Inflammatory macrophage (primary cell): ENCODE results near the gene SLC50A1.
"Not testable (repeated sequence)": the region's sequence is repeated elsewhere in the genome, so short reads cannot be mapped to it uniquely, and the experiment has no call there.

Source experiments
- DNase-seq, 2 donors: peaks; one replicate each; pipeline ENCODE4 v3.0.0-alpha.2; 2020 to 2022

The SLC50A1 gene

DNA sequence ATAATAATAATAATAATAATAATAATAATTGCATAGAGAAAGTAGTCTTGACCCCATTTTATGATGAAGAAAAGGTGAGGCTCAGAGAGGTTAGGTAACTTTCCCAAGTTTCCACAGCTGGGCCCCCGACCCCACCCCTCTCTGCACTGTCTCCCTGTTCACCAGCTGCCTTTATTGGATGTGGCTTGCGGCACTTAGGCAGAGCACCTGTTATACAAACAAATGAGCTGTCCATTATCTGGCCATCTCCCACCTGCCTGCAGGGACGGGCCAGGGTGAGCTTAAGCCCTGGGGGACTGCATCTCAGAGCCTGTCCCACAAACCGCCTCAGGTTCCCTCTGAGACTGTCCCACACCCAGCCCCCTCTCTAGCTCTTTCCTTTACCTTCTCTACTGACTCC is 18.0 kb upstream of the SLC50A1 start:
- no peak for DNase-seq

DNA sequence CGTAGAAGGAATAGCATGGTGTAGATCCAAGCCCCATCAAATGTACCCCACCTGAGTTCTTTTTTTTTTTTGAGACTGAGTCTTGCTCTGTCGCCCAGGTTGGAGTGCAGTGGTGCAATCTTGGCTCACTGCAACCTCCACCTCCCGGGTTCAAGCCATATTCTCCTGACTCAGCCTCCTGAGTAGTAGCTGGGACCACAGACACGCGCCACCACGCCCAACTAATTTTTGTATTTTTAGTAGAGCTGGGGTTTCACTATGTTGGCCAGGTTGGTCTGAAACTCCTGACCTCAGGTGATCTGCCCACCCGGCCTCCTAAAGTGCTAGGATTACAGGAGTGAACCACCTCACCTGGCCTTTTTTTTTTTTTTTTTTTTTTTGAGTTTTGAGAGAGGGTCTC is 17.6 kb upstream of the SLC50A1 start:
- not testable (repeated sequence) for DNase-seq

DNA sequence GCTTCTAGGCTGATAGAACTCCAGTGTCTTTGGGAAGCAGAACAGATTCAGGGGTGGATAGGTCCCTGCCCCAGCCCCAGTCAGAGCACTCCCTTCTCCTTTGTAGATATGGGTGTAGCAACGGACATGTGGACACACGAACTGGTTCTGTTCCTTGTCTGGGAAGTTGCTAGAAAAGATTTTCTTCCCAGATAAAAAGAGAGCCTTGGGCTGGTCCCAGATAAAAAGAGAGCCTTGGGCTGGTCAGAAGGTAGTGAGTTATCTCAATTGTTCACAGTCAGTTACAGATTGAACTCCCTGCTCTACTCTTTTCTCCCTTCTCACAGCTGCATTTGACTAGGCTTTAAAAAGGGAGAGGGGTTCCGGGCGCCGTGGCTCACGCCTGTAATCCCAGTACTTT is 15.4 kb upstream of the SLC50A1 start:
- DNase-seq = no peak

DNA sequence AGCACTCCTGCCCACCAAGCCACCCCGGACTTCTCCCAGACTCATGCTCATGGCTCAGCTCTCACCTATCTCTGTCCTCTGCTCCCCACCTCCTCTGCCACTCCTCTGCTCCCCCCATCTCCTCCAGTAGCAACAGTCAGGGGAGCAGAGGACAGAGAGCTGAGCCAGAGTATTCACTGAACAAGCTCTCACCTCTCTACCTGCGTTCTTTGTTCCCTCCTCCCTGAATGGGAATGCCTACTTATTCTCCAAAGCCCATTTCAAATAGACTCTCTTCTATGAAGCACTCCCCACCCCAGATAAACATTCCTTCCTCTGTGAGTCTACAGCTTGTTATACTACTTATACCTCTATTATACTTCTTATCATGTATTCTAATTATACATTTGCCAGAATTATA is 14.4 kb upstream of the SLC50A1 start:
- no peak for DNase-seq

DNA sequence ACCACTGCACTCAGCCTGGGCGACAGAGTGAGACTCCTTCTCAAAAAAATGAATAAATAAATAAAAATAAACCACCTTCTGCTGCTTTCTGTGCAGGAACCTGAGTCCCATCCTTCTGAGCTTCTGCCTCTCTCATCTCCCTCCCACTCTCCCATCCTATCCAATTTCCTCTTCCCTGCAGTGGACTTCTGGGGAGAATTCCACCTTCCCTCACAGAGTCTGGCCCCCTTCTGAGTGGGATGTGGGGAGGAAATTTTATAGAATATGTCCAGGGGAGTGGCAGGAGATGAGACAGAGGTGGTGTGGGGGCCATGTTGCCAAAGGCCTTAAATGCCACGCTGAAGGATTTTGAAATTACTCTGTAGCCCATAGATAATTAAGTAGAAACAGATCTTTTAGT is 13.3 kb upstream of the SLC50A1 start:
- DNase-seq = no peak

DNA sequence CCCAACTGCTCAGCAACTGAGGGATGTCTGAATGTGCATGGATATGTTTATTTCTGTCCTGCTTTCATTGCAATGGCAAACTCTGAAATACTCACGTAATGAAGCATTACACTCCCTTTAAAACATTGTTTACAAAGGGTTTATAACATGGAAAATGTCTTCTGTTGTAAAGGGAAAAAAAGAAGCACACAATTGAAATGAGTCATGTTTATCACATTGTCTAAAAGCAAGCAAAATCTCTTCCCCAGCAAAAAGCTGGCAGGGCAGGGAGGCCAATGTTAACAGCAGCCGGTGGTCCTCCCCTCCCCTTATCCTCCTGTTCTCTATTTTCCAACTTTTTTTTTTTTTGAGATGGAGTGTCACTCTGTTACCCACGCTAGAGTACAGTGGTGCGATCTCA is 11.9 kb upstream of the SLC50A1 start:
- DNase-seq = no peak

DNA sequence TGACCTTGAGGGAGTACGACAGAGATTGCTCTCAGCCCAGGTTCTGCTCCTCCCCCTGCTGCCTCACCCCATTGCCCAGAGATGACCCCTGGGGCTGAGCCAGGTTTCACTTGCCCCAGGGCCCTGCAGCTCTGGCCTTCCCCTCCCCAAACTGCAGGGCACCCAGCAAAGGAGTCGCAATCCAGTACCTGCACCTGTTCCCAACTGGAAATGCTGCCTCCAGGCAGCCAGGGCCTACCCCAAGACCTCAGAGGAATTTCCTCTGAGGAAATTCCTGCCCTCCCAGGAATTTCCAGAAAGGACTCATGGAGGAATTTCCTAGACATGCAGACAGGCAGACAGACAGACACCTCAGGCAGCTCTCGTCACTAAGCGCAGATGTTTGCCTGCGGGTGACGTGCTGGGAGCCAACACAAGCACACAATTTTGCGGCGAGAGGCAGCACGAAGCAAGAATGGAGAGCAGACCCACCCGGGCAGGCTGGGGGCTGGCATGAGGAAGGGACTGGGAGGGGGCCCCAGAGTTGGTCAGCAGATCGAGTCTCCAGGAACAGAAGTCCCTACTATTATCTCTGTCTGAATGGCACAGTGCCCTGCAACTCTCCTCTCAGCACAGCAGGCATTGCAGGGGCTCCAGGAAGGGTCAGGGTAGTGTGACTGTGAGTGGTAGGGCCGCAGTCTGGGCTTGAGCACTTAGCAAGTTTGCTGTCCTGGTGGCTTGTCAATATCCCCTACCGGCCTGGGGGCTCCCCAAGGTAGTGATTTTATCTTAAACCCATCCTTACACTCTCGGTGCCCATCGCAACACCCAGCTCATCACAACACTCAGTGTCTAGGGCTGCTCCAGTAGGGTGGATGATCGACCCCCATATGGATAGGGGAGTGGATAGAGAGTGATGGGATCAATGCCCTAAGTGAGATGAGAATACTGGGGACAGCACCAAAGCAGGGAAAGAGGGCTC is 10.9 kb upstream of the SLC50A1 start:
- DNase-seq = no peak

DNA sequence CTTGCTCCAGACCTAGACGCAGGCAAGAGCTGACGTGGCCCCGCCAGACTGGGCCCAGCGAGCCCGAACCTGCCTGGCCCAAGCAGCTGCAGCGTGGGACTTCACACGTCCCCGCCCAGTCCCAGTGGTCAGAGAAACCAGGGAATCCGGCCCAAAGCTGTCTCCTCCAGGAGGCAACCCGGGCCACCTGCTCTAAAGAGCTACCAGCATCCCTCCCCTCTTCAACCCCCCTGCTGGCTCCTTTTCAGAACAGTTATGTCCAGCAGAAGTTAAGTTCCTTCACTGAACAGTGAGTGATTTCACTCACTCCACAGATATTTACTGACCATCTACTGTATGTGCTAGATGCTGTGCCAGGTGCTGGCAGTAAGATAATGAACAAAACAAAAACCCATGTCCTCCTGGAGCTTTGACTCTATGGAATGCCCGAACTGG is 10.1 kb upstream of the SLC50A1 start:
- no peak for DNase-seq

DNA sequence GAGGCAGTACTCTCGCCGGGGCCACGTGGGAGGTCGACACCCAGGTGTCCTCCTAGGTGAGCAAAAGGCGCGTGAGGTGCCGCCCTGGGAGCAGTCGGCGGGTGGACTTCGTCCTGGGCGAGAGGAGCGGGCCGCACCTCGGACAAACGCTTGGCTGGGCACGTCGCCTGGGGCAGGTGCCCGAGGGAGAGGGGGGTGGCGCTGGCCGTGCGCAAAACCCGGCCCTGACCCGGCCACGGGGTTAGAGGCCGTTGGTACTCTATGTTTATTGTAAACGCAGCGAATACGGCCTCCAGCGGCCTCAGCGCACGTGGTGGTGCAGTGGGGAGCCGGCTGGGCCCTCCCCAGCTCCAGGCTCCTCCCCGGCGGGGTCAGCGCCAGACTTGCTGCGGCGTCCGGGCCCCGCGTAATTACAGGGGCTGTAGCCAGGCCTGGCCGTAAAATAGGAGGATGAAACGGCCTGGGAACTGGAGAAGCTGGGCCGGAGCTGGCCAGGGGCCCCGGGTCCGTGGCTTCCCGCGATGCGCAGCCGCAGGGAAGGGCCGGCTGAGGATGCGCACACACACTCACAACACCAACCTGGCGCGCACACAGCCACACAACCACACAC is 9.6 kb upstream of the SLC50A1 start:
- no peak for DNase-seq

DNA sequence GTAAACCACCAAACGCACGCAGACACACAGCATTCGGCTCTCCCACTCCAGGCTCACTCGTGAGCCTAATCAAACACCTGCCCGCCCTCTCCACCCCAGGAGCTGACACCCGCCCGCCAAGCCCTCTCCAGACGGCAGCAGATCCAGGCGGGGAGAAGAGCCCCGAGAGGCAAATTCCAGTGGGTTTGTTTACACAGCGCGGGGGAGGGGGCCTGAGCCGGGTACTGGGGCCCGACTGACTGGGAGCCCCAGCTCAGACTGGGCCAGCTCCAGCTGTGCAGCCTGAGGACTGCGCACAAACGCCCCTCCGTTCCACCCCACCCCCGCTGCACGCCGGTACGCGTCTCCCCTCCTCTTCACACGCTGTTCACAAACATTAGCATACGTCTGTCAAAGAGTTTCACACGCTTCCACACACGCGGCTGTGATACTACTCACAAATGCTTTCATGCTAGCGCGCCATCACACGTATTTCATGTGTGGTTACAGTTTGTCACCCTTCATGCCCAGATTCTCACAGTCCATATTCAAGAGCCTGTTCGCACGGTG is 9.0 kb upstream of the SLC50A1 start:
- peak in 1 of 2 donors; percentile 10 for DNase-seq

DNA sequence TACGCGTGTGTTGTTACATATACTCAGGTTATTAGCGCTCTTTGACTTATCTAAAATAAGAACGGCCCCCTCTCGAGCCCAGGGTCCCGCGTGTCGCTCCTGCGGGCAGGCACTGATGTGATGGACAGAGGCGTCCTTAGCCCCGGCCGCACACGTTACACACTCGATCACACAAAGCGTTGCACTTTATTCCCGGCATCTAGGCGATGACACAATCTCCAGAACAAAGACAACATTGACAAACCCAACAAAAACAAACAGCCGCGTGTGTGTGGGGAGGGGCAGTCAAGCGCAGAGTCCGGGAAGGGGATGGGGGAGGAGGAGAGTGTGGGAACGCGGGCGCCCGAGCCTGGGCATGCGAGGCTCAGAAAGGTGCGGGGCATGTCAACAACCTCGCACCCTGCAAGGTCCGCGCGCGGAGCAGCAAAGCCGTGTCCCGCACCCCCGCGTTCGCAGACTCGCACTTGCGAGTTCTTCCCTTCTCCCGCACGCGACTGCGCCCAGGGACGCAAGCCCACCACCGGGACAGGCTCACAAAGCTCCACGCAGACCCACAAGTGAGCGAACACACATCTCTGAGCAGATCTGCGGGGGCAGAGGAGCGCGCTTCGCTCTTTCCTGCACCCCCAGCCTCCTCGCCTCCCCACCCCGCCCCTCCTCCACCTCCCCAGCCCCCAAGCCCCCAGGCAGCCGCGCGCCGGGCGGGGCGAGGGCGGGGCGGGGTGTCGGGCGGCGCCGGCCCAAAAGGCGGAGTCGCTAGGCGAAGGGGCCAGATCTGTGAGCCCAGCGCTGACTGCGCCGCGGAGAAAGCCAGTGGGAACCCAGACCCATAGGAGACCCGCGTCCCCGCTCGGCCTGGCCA is 8.3 kb upstream of the SLC50A1 start, which contains the start of gene EFNA1:
TSS of gene EFNA1 (plus strand) at position 772 of the 862 bp plus-strand sequence. CDS start 102 bp downstream, outside the sequence.
- no peak for DNase-seq

DNA sequence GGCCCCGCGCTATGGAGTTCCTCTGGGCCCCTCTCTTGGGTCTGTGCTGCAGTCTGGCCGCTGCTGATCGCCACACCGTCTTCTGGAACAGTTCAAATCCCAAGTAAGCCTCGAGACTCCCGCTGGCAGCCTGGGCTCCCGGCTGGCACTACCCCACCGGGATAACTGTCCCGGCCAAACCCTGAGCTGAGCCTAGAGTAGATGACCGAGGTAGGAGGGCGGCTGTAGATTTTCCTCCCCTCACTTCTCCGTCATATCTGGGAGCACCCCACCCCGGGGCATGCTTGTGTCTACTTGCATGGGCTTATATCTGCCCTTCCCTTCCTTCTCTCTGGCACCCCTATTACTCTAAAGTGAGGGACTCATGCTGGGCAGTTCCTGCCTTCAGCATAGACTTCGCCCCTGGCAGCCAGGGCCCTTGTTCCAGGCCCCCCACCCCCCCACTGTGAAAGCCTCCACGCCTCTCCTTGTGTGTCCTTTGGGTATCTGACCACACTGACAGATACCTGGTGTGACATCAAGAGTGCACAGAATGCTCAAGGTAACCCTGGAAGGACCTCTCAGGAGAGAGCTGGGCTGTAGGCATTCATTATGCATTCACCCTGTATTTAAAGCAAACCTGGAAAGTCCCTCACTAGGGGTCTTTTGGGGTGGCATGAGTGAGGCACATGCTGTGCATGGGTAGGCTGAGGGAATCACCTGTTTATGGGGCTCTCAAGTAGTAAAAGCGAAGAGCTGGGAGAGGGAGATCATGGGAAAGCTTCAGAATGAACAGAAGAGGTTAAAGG is 7.5 kb upstream of the SLC50A1 start:
- DNase-seq = no peak

DNA sequence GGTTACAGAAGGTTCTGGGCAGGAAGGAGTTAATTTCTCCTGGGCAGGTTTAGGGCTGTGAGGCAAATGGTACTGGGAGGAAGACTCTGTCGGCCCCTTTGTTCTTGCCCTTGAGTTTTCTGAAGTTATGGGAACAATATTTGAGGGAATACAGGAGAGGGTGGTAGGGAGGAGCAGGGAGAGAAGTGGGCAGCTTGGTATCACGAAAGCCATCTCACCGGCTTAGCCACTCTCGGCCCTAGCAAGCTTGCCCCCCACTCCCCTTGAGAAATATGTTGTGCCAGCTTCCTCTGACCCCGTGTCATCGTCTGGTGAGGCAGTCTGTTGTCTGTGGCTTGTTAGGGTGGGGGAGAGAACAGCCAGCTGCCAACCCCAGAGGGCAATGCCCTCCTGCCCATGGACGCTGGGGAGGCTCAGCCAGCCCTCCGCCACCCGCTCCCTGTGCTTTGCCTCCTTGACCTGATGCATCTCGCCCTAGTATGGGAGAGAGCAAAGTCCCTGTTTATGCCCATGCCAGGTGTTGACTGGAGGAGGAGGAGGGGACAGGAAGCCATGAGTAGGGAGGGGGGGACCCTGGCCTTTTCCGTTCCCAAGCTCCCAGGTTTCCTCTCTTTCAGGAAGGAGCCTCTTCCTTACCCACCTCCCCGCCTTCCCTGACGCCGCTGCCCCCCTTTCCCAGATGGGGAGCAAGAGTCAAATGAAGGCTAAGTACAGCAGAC is 6.7 kb upstream of the SLC50A1 start:
- DNase-seq = no peak

DNA sequence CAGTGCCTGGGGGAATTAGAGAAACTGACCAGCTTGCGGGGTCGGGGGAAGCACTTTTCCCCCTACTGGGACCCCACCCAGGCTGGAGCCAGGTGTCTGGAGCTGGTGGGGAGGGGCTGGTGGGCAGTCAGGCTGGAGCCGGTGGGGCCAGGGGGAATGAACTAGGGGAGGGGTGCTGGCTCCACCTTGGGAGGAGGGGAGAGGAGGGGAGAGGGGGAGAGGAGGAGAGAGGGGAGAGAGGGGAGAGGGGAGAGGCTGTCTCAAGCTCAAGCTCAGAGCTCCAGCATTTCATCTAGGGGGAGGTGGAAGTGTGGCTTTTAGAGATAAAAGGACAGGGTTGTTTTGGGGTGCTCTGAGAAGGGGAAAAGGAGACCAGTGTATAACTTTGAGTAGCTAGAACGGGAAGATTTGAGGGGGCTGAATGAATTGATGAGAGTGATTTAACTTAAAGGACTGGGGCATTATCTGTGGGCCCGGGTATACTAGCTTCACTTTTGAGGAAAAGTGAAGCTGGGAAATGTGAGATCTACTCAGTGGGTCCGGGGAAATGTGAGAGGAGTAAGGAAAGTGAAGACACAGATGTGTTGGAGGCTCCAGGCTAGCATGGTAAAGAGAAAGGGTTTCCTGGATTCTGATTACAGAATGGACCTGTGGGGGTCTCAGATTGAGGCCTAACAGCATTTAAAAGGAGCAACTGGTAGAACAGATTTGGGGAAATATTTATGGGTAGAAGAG is 5.2 kb upstream of the SLC50A1 start:
- no peak for DNase-seq

DNA sequence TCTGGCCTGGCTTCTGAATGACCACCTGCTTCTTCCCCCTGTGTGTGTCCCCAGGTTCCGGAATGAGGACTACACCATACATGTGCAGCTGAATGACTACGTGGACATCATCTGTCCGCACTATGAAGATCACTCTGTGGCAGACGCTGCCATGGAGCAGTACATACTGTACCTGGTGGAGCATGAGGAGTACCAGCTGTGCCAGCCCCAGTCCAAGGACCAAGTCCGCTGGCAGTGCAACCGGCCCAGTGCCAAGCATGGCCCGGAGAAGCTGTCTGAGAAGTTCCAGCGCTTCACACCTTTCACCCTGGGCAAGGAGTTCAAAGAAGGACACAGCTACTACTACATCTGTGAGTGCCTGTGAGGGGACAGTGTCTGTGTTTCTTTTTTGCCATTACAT is 4.4 kb upstream of the SLC50A1 start:
- no peak for DNase-seq

DNA sequence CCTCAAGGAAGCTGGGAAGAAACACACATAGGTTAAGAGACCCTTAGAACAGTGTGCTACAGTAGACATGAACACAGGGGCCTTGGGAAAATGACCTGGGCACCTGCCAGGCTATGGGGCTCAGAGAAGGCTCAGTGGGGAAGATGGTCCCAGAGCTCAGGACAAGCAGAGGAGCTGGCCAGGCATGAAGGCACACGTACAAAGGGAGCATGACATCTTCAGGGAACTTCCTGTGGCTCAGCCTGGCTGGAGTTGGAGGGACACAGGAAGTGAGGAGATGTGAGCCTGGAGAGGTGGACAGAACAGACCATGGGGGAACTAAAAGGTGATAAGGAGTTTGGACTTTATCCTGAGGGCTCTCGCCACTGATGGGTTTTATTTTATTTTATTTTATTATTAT is 3.8 kb upstream of the SLC50A1 start:
- no peak for DNase-seq

DNA sequence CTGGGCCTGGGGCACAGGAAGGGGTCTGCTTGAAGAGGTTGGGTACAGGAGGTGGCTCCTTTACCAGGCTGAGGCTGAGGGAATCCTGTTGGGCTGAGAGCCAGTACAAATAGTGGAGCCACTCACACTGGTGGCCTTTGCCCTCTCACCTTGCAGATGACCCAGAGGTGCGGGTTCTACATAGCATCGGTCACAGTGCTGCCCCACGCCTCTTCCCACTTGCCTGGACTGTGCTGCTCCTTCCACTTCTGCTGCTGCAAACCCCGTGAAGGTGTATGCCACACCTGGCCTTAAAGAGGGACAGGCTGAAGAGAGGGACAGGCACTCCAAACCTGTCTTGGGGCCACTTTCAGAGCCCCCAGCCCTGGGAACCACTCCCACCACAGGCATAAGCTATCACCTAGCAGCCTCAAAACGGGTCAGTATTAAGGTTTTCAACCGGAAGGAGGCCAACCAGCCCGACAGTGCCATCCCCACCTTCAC is 1.8 kb upstream of the SLC50A1 start:
- DNase-seq = no peak

DNA sequence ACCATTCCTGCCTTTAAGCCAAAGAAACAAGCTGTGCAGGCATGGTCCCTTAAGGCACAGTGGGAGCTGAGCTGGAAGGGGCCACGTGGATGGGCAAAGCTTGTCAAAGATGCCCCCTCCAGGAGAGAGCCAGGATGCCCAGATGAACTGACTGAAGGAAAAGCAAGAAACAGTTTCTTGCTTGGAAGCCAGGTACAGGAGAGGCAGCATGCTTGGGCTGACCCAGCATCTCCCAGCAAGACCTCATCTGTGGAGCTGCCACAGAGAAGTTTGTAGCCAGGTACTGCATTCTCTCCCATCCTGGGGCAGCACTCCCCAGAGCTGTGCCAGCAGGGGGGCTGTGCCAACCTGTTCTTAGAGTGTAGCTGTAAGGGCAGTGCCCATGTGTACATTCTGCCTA is 1.3 kb upstream of the SLC50A1 start:
- no peak for DNase-seq

DNA sequence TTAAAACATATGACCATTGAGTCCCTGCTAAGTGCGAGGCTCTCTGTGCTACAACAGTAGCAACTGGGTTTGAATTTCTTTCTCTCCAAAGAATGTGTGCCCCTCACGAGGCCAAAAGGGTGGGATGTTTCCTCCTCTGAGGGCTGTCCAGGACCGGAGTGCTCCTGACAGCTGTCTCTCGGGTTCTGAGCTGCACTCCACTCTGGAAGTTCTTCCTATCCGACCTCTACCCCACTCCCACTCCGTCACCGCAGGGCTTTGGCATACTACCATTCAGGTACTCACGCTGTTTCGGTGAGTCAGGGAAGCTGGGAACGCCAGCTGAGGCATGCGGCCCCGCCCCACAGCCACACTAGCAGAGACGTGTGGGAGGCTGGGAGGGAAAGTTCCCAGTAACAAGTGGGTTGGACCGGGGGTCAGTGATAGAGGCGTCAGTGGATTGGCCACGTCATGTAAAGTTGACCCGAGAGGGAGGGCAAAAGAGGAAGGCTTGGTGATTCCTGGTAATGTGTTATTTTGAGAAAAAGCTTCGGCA is 705 bp upstream of the SLC50A1 start:
- DNase-seq = peak; percentile 93 to 96

DNA sequence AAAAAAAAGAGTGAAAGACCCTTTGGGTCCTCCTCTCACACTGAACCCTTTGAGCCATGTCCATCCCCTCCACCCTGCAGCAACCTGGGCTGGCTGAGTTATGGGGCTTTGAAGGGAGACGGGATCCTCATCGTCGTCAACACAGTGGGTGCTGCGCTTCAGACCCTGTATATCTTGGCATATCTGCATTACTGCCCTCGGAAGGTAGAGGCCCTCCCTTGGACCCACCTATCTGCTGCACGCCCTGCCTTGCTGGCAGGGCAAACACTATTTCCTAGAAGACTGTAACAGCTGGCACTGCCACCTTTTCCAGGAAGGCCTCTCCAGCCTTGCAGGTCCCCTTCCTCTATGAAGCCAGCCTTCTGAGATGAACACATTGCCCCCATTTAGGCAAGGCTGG is 1.1 kb downstream of the SLC50A1 start:
- DNase-seq = no peak
